ENCODE data around the gene AKAP11.

The AKAP11 gene

DNA sequence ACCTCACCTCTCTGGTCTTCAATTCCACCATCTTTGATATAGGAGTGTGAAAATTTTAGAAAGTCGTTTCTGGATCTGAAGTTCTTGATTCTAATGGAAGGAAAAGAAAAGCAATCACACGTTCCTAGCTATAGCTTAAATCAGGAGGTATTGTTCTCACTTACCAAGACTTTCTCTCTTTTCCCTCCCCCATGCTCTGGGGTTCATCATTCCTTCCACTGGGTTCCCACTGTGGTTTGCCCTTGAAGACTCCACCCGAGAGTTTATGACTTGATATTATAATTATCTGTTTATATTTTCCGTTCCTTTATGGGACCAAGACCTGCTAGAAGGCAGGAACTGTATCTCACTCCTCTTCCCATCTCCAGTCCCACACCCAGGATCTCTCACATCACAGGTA lies 76.6 kb downstream of the AKAP11 start:
- no peak for DNase-seq

DNA sequence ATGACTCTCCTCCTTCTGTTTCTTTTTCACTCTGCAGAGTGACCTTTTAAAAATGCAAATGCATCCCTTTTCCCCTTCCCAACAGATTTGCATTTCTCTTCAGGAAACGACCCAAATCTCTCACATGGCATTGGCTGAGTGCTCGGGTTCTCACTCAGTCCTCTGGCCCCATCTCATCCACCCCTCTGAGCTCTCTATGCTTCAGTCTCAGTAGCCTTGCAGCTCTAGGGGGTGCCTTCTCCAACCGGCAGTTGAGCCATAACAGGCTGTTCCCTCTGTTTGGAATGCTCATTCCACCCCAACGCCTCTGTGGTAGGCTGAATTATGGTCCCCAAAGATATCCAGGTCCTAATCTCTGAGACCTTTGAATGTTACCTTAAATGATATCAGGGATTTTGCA lies 78.2 kb downstream of the AKAP11 start:
- no peak for DNase-seq

DNA sequence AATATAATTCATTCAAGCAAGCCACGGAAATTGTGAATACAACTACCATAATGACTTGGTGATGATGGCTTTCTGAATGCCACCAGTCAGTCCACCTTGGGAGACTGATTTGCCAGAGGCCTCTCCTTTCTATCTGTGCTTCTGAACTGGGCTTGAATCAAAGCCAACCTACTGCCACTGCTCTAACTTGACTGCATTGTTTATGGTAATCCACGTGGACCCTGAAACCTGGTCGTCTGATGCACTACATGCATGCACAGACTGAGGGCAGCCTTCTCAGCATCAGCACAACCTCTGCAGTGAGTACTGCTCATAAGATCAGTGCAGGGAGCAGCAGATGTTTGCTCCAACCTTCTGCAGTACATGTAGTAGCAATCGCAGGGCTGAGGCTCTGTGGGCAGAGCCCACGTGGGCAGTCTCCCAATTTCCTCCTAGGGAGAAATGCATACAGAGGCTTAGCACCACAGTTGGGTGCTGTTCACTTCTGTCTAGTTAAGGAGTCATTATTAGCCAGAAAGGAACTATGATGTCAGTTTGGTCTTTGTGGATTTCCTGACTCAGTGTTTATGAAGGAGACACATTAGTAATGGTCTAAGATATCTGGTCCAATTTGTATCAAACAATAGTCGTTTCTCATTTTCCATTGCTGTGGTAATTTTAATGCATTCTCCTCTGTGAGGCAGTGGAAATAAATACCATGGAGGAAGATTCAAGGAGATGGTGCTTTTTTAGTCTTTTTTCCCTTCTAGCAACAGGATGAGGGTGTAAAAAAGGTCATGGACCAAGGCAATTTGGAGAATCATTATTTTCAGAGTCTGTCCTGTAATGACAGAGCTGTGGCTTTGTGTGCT lies 82.5 kb downstream of the AKAP11 start:
- DNase-seq: peak in 1 of 2 experiments; percentile 56

DNA sequence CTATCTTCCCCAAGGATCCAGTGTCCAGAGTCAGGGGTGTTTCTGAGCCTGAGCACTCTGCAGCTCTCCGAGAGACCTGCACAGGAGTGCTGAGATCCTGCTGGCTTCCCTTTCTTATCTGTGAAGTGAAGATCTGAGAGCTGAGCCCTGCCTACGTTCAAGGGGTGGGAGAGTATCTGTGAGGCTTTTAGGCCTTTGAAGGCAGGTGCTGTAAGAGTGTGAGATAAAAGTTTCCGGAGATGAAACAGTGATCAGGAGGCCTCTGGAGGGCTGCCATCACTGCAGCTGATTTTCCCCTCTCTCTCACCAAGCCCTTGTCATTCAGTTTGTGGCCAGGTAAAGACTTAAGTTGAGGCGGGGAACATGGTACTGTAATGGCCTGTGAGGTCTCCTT lies 83.1 kb downstream of the AKAP11 start:
- DNase-seq: no peak

DNA sequence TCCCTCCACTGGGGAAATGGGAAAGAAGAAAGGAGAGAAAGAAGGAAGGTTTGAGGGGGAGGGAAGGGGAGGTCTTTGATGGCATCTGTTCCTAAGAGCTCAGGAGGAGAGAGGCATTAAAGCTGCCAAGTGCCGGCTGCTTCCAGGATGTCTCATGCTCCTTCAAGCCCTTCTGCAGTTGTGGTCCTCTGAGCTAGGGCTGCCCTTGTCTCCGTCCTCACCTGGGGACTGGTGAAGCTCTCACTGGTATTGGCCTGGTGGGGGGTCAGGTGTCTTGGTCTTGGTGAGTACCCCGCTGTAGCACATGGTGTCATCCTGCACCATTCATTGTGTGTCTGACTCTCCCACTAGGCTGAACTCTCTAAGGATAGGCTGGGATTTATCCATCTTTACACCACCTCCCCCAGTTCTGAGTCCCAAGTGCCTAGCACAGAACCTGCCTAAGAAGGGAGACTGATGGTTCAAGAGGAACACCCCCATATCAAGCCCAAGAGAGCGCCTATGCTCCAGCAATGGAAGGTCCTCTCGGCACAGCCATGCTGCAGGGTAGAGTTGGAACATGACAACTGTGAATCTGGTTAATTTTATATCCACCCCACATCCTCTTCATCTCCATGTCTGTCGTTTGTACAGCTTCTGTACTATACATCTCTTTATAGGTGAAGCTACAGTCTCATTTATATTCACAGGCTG lies 83.7 kb downstream of the AKAP11 start:
- DNase-seq: peak in 1 of 2 experiments; percentile 23

DNA sequence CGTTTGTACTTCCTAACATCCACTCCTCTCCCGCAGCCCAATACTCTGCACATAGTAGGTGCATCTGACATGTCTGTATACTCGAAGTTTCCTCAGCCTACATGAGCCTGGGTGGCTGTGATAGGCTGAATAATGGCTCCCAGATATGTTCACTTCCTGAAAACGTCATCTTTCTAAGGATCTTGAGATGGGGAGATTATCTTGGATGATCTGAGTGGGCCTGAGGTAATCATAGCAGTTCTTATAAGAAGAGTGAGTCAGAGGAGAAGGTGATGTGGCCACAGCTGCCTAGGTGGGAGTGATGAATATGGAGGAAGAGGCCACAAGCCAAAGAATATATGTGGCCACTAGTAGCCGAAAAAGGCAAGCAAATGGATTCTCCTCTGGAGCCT lies 84.2 kb downstream of the AKAP11 start:
- DNase-seq: no peak

DNA sequence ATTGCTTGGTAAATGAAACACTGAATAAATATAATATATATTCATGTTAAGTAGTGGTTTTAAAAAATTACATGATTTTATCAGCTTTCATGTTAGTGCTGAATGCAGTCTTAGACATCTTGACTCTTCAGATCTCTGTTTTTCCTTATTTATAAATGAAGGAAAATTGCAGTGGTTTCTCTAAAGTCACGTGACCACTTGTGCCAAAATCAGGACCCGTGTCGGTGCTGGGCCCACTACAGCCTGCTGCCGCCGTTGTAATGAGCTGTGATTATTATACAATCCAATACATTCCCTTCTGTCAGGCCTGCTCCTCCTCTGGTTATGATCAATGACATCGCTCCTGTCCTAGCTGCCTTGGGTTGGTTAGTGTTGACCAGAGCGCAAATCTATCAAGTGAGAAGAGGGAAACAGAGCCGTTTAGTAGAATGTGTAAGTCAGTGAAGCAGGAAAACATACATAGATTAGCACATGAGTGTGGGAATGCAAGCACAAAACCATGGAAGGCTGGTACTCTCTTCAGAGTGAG lies 88.2 kb downstream of the AKAP11 start:
- DNase-seq: no peak

DNA sequence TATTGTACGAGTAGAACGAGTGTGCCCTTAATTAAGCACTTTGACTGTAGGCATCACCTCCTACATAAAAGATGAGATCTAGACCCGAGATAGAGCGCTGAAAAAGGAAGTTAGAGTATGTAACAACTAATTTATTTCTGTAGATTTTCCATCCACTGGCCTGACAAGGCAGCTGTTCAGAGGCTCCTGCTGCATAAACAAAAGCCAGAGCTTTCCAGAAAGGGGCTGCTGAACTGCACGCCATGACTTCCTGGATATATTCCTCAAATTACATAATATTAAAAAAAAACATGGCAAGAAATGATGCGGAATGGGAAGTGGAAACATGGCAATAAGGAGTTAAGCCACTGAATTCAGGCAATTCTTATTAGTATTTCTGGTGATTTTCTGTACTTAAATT lies 89.7 kb downstream of the AKAP11 start:
- no peak for DNase-seq

DNA sequence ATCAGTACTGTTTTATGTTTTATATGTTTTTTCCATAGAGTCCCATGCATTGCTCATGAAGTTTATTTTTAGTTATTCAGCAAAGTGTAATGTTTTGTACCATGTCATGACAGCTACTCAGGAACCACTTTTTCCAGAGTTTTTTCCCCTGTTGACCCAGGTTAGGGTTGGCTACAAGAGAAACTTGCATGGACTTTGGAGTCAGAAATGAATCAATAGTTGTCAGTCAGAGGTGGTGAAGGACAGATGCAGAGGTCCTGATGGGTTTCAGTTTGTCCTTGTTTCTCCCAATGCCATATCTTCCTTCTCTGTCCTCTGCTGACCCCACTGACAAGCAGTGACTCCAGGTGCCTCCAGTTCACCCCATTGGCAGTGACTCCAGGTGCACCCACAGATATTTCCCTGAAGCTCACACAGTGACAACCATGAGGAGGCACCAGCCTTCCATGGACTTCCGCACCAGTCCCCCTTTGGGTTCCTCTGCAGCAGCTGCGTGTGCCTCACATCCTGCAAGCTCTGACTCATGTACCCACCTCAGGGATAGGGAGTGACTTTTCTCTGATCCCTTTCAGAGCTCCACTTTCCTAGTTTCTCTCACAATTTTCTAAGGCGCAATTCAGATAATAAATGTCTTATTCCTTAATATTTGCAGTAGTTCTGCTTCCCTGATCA lies 92.1 kb downstream of the AKAP11 start:
- no peak for DNase-seq

DNA sequence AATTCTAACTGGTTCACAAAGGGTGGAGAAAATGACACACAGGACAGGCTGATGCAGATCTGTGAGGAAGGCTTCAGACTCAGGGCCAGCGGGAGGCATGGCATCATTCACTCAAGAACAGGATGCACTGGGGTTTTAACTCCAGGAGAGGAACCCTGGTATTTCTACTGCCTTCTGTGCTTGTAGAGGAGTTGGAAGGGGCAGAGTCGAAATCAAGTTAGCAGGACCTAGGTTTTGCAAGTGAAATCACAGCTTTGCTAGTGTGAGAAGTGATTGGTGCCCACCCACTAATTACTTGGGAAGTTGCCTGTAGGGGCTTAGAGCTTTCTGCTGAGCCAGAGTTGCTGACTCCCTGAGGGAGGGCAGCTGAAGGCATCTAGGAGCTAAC lies 92.7 kb downstream of the AKAP11 start:
- no peak for DNase-seq

DNA sequence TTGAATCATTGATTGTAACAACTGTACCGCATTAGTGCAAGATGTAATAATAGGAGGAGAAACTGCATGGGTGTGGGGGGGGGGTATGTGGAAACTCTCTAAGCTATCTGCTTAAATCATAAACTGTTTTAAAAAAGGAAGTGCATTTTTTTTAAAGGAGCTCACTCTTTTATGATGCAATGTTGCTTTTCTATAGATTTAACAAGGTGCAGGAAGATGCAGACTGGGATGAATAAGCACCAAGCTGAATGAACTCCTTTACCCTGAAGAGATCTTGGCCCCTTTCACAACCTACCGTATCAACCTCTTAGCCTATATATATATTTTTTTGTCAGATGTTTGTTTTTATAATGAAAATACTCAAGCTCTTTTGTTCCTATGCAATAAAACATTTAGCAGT lies 95.9 kb downstream of the AKAP11 start:
- DNase-seq: no peak

DNA sequence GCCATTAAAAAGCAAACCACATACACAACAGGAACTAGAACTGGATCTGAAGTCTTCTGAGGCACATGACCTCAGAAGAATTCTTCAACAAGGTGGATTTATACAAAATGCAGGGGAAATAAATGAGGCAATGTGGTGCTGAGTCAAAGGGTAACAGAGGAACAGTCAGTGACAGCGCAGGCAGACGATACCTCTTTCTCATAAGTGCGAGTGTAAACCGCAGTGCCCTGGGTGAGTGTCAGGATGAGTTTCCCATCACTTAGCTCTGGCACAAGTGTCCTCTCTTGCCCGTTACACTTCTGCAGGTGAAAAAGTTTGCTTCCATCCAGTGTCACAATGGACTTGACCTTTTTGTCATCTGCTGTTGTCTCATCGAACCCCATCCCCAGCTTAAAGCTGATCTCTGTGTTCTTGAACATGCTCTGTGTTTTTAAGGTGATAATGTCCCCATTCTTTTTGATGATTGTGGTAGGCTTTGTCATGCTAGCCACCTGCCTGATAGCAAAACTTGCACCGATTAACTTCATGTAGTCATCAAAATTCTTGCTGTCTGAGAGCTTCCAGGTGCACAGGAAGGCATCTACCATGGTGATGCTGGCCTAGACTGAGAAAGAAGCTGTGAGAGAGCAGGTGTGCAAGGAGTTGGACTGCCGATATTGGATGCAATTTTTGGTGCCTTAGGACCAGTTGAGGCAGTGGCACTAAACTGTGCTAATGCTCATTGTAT lies 97.3 kb downstream of the AKAP11 start:
- DNase-seq: no peak

DNA sequence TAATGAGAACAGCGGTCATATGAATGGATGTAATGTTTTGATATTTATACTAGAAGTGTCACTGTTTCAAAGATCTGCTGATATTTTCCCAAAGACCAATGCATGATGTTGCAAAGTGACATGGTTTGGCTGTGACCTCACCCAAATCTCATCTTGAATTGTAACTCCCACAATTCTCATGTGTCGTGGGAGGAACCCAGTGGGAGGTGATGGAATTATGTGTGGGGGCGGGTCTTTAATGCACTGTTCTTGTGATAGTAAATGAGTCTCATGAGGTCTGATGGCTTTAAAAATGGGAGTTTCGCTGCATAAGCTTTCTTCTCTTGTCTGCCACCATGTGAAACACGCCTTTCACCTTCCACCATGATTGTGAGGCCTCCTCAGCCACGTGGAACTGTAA lies 98.3 kb downstream of the AKAP11 start:
- no peak for DNase-seq
